Keratinocyte (primary cell): ENCODE results near the gene GTF2IRD1. TPM values are rescaled to one million over a fixed set of nuclear protein-coding genes. Genes with fewer than 3 reads are reported as not detected.

Experiments
- DNase-seq: peaks from one replicate; pipeline ENCODE4 v3.0.0-alpha.2; 2011; ENCODE audit warnings: low read depth, missing footprints, low spot score
- FAIRE-seq: peaks from 2 replicates; lab custom pipeline; 2011; peaks lifted over from hg19 to GRCh38; lab: Jason Lieb, UNC
- H2AFZ ChIP-seq: 2 replicates; pipeline ENCODE4 v1.6.0; 2012; ENCODE audit warnings: low read length, control low read depth, inconsistent platforms; ENCODE audit not compliant: control insufficient read depth
- H3K27ac ChIP-seq: 2 replicates; pipeline ENCODE4 v1.5.1; 2011; ENCODE audit warnings: low read length; ENCODE audit not compliant: control insufficient read depth, insufficient read depth
- H3K27me3 ChIP-seq: 3 replicates; pipeline ENCODE4 v1.6.0; 2011; ENCODE audit warnings: low read length; ENCODE audit not compliant: control insufficient read depth, insufficient read depth; ENCODE audit errors: extremely low read depth
- H3K36me3 ChIP-seq, 2 experiments: 2 replicates in 1 of 2; 3 replicates in 1 of 2; pipeline ENCODE4 v1.5.1; 2011; ENCODE audit warnings: low read length in 2 of 2, mild to moderate bottlenecking in 1 of 2; ENCODE audit not compliant: control insufficient read depth in 2 of 2, insufficient read depth in 2 of 2; ENCODE audit errors: extremely low read depth in 1 of 2
- H3K4me1 ChIP-seq: 3 replicates; pipeline ENCODE4 v1.5.1; 2011; ENCODE audit warnings: low read length; ENCODE audit not compliant: control insufficient read depth, insufficient read depth; ENCODE audit errors: extremely low read depth
- H3K4me2 ChIP-seq: 3 replicates; pipeline ENCODE4 v1.6.0; 2011; ENCODE audit warnings: low read depth, low read length; ENCODE audit not compliant: control insufficient read depth, insufficient read depth; ENCODE audit errors: extremely low read depth
- H3K4me3 ChIP-seq, 3 experiments: fragments of 200-600 bp in 1 of 3; sonication (generic) in 1 of 3; 2 replicates in 2 of 3; 3 replicates in 1 of 3; pipeline ENCODE4 v1.5.1; 2011 to 2016; ENCODE audit warnings: low read length in 3 of 3, mild to moderate bottlenecking in 3 of 3, control low read depth in 2 of 3, inconsistent platforms in 1 of 3, low read depth in 1 of 3, mixed read lengths in 1 of 3, mixed run types in 1 of 3, moderate library complexity in 1 of 3; ENCODE audit not compliant: control insufficient read depth in 2 of 3, insufficient read depth in 2 of 3; ENCODE audit errors: extremely low read depth in 1 of 3
- H3K79me2 ChIP-seq: 2 replicates; pipeline ENCODE4 v1.6.0; 2012; ENCODE audit warnings: low read length; ENCODE audit not compliant: control insufficient read depth, insufficient read depth
- H3K9ac ChIP-seq: 3 replicates; pipeline ENCODE4 v1.6.0; 2011; ENCODE audit warnings: low read length; ENCODE audit not compliant: control insufficient read depth, insufficient read depth; ENCODE audit errors: extremely low read depth
- H3K9me1 ChIP-seq: 3 replicates; pipeline ENCODE4 v1.6.0; 2011; ENCODE audit warnings: low read length; ENCODE audit not compliant: control insufficient read depth, insufficient read depth; ENCODE audit errors: extremely low read depth
- H3K9me3 ChIP-seq: 2 replicates; pipeline ENCODE4 v1.5.1; 2012; ENCODE audit warnings: low read depth, low read length; ENCODE audit not compliant: control insufficient read depth
- H4K20me1 ChIP-seq: 3 replicates; pipeline ENCODE4 v1.6.0; 2011; ENCODE audit warnings: low read length; ENCODE audit not compliant: control insufficient read depth, insufficient read depth; ENCODE audit errors: extremely low read depth
- CTCF ChIP-seq, 3 experiments: IDR thresholded peaks in 1 of 3; conservative IDR thresholded peaks in 1 of 3; optimal IDR thresholded peaks in 1 of 3; 2 replicates in 2 of 3; 3 replicates in 1 of 3; pipeline versions ENCODE3 to v1.5.1; 2011; ENCODE audit warnings: low read length in 3 of 3, mild to moderate bottlenecking in 3 of 3, moderate library complexity in 2 of 3, control low read depth in 1 of 3, inconsistent platforms in 1 of 3; ENCODE audit not compliant: insufficient read depth in 2 of 3; ENCODE audit errors: extremely low read depth in 1 of 3
- EZH2 ChIP-seq: IDR thresholded peaks from one replicate; pipeline ENCODE4 v1.6.1; 2012; ENCODE audit warnings: inconsistent platforms, mild to moderate bottlenecking, low read length, moderate library complexity
- dilution Hi-C: fragments of 300-500 bp; cut with MboI; formaldehyde crosslinking; loops from one replicate; pipeline ENCODE4 v1.7.0; 2020; ENCODE audit warnings: low sequenced_read_pairs; ENCODE audit not compliant: extremely low pct_ligation_motif_present
- polyA plus RNA-seq, 5 experiments: library from polyadenylated mRNA; depleted of rRNA in 3 of 5; stranded (reverse) in 3 of 5; stranded (forward) in 1 of 5; unstranded in 1 of 5; fragments of >200 nt; gene quantifications; 1 replicate in 1 of 5; 2 replicates in 3 of 5; 3 replicates in 1 of 5; pipeline versions ENCODE4 v1.2.1 to v1.2.3, GENCODE V29; 2011 to 2012; ENCODE audit warnings: missing spikeins in 2 of 5, low read depth in 1 of 5, low replicate concordance in 1 of 5

GTF2IRD1 gene
- polyA plus RNA-seq, 1 donor (not counting 4 experiments of a cell fraction or from before 2014, with no cell fraction given): 19.4 TPM

DNA sequence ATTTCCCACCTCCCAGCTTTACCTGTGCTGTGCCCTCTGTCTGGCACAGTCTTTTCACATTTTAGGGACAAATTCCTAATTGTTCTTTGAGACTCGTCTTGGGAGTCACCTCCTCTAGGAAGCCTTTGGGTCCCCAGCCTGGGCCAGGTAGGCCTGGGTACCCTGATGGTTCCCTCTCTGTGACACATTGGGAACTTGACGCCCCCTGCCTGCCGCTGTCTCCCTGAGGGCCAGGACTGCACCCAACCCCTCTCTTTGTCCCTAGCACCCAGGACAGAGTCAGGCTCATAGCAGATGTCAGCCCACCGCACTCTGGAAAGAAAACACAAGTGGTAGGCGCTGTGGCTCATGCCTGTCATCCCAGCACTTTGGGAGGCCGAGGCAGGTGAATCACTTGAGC is 71.4 kb downstream of the GTF2IRD1 start:
- Histone ChIP-seq H3K79me2 (no peaks in the 10 kb centered on the region), H3K9ac (no peak overlapping the region), H3K27ac (no peak overlapping the region), H2AFZ (no peak overlapping the region), H3K27me3 (no peaks in the 10 kb centered on the region), H3K9me1 (no peaks in the 10 kb centered on the region), H4K20me1 (no peaks in the 10 kb centered on the region), H3K4me2 (no peak overlapping the region), H3K36me3 (peaks cover 16 to 20% of the 10 kb centered on the region in 2 experiments), H3K4me3 (no peak overlapping the region), H3K4me1 (peaks cover 17% of the 10 kb centered on the region), H3K9me3 (no peaks in the 10 kb centered on the region)
- FAIRE-seq (no peak), DNase-seq (no peak)
- TF ChIP-seq CTCF (optimal IDR thresholded peaks at IDR 0.05 in 1 of 3, IDR thresholded peaks at IDR 0.05 in 1 of 3, conservative IDR thresholded peaks at IDR 0.05 in 1 of 3; ENCODE audit: extremely low read depth in 1 of 3, insufficient read depth in 2 of 3, low read length in 3 of 3) (no peak), EZH2 (no peak)
- dilution Hi-C loops: no loop called here

- Histone ChIP-seq H3K9ac (no peak overlapping the region), H3K4me2 (peak overlapping the region; percentile 17), H2AFZ (no peak overlapping the region), H3K36me3 (peaks cover 12 to 20% of the 10 kb centered on the region in 2 experiments), H3K27me3 (no peaks in the 10 kb centered on the region), H4K20me1 (no peaks in the 10 kb centered on the region), H3K27ac (no peak overlapping the region), H3K4me1 (peaks cover 17% of the 10 kb centered on the region), H3K9me1 (no peaks in the 10 kb centered on the region), H3K9me3 (no peaks in the 10 kb centered on the region), H3K4me3 (no peak overlapping the region), H3K79me2 (no peaks in the 10 kb centered on the region)
- peak; percentile 61 for DNase-seq
- dilution Hi-C loops: no loop called here
- FAIRE-seq: peak; percentile 46
- TF ChIP-seq CTCF (optimal IDR thresholded peaks at IDR 0.05 in 1 of 3, IDR thresholded peaks at IDR 0.05 in 1 of 3, conservative IDR thresholded peaks at IDR 0.05 in 1 of 3; ENCODE audit: extremely low read depth in 1 of 3, insufficient read depth in 2 of 3, low read length in 3 of 3) (no peak), EZH2 (no peak)
Observed at GRCh38 chr7:74525881-74526280, 72.2 kb downstream of the GTF2IRD1 start.
